ENCODE results near the gene IZUMO1.

The IZUMO1 gene

DNA sequence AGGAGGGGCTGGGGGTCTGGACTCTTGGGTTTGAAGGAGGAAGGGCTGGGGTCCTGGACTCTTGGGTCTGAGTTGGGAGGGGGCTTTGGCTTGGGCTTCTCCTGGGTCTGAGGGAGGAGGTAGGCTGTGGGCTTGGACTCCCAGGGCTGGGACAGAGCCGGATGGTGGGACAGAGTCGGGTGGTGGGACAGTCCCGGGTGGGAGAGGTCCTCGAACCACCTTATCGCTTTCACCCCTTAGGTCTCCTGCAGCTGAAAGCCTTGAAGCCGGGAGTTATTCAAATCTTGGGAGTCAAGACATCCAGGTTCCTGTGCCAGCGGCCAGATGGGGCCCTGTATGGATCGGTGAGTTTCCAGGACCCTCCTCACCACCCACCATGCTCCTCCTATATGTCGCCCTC lies 10.0 kb upstream of the IZUMO1 start:
- DNase-seq = no peak

DNA sequence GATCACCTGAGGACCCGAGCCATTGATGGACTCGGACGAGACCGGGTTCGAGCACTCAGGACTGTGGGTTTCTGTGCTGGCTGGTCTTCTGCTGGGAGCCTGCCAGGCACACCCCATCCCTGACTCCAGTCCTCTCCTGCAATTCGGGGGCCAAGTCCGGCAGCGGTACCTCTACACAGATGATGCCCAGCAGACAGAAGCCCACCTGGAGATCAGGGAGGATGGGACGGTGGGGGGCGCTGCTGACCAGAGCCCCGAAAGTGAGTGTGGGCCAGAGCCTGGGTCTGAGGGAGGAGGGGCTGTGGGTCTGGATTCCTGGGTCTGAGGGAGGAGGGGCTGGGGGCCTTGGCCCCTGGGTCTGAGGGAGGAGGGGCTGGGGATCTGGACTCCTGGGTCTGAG lies 9.5 kb upstream of the IZUMO1 start:
- DNase-seq = no peak

DNA sequence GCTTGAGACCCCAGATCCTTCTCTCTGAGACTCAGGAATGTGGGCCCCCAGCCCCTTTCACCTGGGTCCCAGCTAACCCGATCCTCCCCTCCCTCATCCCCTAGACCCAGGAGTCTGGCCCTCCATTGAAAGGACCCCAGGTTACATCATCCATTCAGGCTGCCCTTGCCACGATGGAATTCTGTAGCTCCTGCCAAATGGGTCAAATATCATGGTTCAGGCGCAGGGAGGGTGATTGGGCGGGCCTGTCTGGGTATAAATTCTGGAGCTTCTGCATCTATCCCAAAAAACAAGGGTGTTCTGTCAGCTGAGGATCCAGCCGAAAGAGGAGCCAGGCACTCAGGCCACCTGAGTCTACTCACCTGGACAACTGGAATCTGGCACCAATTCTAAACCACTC lies 9.1 kb upstream of the IZUMO1 start:
- DNase-seq = no peak

DNA sequence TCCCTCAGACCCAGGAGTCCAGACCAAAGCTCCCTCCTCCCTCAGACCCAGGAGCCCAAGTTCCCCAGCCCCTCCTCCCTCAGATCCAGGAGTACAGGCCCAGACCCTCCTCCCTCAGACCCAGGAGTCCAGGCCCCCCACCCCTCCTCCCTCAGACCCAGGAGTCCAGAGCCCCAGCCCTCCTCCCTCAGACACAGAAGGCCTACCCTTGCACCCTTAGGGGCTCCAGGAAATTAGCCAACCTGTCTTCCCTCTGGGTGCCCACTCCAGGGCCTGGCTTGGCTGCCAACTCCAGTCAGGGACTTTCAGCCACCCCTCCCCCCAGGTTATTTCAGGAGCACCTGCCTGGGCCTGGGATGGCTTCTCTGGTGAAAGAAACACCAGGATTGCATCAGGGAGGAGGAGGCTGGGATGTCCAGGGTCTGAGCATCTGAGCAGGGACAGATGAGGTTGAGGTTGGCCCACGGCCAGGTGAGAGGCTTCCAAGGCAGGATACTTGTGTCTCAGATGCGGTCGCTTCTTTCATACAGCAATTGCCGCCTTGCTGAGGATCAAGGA lies 8.5 kb upstream of the IZUMO1 start, which contains the start of gene FGF21:
FGF21 (plus strand) TSS at position 441 of the 558 bp plus-strand sequence. CDS start 713 bp downstream, outside the sequence.
- no peak for DNase-seq

DNA sequence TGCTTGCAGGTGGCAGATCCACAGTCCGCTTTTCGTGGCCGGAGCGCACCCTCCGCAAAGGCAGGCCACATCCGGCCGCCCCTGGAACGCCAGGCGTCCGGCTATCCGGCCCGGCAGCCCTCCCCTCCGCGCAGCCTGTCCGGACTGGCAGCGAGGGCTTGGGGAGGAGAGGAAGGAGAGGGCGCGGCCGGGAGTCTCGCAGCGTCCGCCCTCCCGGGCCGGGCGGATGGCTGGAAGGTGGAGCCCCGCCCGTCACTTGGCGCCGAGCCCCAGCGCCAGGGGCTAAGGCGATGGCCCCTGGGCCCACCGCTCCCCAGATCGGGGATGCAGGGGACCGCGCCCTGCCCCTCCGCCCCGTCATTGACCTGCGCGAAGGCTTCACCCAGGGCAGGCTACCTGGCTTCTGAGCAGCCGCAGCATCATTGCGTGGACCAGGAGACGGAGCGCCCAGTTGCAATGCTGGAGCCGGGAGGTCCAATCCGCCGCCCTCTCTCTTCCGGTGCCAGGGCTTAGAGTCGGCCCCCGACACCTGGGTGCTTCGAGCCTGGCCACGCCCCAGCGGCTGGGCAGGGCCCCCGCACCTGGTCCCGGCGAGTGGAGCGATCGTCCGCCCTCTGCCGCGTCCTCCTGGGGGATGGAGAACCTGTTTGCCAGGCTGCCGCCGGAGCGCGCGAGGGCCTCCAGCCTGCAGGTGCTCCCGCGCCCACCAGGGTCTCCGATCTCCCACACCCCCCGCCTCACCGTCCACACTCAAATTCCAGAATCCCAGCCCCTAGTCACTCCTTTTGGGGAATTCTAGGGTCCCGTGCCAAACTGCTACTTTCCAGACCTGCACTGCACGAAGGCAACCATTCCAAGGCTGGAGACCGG lies 6.0 kb upstream of the IZUMO1 start, which contains the start of gene FUT1:
FUT1 (minus strand) TSS at position 146 of the 870 bp plus-strand sequence. CDS start 1,360 bp downstream, outside the sequence.
- peak; percentile 70 for DNase-seq

DNA sequence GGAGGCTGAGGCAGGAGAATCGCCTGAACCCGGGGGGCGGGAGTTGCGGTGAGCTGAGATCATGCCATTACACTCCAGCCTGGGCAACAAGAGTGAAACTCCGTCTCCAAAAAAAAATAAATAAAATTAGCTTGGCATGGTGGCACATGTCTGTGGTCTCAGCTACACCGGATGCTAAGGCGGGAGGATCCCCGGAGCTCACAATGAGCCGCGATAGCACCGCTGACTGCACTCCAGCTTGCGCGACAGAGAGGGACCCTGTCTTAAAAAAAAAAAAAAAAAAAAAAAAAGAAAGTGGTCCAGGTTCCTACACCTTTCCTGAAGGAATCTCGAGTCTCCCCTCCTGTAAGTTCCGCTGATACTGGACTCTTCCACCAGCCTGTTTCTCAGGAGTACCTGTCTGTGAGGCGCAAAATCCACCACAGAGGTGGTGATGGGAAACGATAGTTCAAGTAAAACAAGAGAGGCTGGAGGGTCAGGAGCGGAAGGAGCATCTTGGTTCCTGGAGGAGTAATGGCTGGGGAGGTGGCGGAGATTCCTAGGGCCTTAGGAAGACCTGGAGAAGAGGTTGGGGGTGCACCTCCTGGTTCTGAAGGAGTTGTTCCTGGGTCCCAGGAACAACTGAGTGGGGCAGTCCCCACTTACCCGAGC lies 5.3 kb upstream of the IZUMO1 start:
- no peak for DNase-seq

DNA sequence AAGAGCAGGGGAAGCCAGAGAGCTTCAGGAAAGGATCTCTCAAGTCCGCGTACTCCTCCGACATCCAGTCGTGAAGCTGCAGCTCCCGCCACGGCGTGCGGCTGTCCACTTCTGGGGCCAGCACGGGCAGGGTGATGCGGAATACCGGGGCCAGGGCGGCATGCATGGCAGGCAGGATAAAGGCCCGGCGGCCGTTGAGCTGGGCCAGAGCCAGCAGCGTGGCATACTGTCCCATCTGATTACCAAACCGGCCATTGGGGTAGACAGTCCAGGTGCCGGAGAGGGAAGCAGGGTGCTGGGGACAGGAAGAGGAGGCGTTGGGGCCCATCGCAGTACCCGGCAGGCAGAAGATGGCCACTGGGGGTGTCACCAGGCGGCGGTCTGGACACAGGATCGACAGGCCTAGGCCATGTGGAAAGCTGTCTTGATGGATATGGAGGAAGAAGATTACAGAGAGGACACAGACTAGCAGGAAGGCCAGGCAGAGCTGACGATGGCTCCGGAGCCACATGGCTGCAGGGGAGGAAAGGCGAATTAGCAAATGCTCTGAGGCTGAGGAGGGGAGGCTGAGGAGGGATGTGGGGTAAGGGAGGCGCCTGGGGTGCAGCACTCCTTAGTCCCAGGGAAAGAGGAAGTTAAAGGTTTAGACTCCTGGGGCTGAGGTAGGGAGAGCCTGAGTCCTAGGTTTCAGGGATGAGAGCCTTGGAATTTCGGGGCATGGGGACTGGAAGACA lies 4.2 kb upstream of the IZUMO1 start:
- no peak for DNase-seq

DNA sequence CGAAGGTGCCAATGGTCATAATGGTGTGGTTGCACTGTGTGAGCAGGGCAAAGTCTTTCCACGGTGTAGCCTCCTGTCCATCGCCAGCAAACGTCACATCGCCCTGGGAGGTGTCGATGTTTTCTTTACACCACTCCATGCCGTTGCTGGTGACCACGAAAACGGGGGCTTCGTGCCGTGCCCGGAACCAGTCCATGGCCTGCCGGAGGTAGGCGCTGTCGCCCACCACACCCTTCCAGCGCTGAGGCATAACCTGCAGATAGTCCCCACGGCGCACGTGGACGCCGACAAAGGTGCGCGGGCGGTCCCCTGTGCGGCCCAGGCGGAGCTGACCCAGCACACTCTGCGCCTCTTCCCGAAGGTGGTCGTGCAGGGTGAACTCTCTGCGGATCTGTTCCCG lies 3.6 kb upstream of the IZUMO1 start:
- DNase-seq = no peak

DNA sequence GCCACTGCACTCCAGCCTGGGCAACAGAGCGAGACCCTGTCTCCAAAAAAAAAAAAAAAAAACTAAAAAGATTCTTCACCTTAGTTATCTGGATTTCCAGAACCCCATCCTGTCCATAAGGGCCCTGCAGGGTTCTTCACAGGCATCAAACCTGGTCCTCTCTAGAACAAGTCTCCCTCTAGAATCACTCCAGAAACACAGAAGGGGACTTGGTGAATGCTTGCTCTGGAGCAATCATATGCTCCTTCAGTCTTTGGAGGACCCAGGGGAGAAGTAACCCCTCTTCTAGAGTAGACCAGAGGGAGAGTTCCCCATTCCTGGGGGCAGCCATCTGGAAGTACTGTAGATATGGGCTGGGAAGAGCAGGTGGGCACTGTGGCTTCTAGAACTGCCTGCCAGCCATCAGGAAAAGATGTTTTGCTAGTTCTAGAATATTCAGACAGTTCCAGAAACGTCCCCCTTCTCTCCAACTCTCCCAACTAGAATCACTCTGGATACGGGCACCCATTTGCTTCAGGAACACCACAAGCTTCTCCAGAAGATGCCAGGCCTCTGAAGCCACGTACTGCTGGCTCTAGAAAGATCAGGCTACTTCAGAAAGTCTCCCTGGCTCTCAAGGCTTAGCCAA lies 3.0 kb upstream of the IZUMO1 start:
- no peak for DNase-seq

DNA sequence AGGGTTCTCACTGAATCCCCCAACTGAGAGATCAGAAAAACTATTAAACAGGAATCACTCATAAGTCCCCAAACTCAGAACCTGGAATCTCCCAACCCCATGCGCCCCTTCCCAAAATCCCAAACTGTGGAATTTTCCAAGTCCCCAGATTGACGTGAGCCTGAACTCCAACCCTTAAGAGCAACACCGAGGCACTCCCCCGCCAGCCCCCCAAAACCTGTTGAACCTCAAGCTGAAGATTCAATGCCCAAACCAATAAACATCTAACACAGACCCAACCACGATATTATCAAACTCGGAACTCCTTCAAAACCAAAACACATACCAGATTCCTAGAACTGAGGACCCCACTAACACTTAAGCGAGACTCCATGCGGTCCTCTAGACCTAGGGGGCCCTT lies 599 bp downstream of the IZUMO1 start:
- no peak for DNase-seq

DNA sequence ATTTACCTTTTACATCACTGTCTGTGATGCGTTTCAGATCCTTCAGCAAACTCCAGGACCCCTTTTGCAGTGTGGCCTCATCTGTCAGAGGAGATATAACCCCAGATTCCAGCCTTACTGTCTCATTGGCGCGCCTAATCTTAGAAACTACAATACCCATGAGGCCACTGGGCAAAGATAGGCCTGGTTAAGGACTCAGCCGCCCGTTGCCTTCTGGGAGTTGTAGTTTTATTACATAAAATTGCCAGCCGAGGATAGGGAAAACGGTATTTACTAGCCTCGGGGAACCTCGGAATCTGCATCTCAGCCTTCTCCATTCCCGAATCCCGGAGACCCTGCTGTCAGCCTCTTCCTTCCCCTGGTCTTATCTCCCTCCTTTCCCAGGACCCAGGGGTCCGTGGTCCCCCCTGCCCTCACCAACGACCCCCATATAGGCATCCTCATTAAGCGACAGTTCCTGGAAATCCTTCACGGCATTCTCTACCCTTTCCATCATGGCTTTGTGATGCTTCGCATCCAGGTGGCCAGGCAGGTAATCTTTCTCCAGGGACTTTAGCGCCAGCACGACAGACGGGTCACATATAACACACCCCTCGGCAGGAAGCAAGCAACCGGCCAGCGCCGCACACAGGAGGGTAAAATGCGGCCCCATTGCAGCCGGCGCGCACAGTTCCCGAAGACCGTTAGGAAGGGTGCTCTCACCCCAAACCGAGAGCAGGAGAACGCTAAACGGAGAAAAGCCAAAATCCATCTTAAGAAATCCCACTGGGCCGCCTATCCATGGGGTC lies 1.3 kb downstream of the IZUMO1 start:
- peak; percentile 90 for DNase-seq

DNA sequence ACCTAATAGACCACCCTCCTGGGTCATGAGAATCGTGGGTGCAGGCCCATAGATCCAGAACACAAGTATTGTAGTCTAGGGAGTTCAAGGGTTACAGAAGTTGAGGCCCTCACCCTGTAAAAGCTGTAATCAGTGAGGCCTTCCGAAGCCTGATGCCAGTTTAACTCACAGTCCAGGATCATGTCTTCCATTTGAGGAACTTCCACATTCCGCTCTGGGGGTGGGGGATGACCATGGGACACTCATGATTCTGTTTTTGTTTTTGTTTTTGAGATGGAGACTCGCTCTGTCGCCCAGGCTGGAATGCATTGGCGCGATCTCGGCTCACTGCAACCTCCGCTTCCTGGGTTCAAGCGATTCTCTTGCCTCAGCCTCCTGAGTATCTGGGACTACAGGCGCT lies 4.6 kb downstream of the IZUMO1 start:
- DNase-seq = no peak

DNA sequence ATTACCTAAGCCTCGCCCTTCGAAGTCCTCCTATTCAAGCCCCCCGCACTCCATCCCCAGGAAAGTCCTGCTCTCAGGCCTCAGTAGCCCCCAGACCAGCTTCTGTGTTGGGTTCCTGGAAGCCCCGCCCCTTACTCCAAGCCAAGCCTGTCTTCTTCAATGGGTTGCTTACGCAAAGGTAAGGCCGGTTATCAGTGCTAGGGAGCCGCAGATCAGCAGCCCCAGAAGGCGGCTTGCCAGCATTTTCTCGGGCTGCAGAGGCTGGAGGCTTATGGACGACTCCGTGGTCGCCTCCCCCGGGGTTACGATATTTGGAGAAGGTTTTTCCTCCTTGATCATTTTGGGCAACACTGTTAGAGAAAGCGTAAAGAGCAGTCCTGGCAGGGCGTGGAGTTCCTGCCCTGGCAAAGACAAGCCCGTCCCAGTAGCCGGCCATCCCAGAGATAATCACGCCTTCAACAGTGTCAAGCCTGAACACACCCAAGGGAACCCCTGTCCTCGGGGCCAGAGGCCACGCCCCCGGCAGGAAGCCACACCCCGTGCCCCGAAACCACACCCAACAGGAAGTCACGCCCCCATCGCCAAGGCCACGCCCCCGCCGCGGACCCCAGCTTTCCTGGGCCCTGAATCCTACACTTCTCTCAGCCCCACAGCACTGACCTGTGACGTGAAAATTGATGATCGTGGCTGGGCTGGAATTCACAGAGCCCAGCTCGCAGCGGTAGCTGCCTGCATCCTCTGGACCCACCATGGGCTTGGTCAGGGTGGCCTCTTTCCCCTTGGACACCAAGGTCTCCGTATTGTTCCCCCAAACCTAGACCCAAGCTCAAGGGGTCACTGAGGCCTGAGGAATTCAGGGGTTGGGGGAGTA lies 5.3 kb downstream of the IZUMO1 start:
- DNase-seq = peak; percentile 51

DNA sequence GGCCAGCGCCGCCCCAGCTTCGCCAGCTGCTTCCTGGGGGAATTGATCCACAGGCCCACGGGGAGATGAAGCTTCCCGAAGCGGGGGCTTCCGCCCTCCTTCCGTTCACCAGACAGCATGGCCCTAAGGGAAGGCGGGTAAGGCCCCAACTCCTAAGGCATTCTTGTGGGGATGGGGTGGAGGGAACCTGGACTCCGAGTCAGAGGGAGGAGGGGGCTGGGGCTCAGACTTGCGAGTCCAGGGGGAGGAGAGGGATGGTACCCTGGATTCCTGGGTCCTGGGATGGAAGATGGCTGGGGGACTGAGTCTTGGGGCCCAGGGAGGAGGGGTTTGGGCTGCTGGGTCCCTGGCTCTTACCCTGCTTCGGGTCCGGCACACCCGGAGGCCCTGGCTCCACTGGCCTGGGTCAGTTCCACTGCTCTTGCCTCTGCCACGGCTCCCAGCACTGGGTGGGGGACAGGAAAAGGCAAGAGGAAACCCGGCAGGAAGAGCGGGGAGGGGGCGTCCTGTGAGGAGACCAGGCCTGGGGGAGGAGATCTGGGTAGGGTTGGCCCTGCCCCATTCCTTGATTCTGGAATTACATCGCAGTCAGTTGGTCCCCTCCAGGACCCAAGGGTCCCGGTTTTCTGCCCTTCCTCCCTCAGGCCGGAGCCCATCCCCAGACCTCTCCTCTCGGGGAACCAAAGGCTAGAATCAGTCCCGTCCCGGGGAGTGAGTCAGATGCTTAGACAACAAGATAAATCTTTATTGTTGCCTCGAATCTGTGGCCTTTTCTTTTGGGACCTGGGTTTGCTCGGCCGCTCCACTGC lies 6.3 kb downstream of the IZUMO1 start, which contains the start of gene RASIP1:
RASIP1 (minus strand) TSS at position 447 of the 809 bp plus-strand sequence; CDS start at position 119, 328 bp downstream.
- DNase-seq = no peak

DNA sequence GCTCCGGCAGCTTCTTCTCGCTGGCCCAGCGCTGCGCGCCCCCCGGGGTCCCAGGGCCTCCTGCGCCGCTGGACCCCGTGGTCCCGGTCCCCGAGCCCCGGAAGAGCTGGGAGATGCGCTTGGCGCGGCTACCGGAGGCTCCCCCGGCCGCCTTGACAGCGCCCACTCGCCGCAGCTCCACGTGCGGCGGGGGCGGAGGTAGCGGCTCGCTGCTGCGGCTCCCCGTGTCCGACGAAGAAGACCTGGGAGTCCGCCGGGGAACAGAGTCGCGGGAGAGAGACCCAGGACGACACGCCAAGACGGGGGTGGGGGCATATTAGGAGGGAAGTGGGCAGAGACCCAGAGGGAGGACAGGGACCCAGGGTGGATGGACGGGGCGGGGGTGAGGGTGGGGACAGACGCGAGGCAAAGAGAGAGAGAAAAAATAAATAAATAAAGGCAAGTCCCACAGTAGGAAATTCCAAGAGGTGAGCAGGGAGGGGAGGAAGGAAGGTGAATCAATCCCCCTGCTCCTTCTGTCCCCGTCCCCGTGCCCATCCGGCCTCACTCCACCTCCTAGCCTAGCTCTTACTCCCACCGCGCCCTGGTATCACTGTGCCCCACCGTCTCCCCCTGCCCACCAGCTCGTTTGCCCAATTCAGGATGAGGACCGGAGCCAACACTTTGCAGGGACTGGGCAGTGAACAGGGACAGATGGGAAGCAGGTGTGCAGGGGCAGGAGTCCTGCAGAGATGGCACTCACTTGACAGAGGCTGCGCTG lies 7.1 kb downstream of the IZUMO1 start:
- peak; percentile 49 for DNase-seq

DNA sequence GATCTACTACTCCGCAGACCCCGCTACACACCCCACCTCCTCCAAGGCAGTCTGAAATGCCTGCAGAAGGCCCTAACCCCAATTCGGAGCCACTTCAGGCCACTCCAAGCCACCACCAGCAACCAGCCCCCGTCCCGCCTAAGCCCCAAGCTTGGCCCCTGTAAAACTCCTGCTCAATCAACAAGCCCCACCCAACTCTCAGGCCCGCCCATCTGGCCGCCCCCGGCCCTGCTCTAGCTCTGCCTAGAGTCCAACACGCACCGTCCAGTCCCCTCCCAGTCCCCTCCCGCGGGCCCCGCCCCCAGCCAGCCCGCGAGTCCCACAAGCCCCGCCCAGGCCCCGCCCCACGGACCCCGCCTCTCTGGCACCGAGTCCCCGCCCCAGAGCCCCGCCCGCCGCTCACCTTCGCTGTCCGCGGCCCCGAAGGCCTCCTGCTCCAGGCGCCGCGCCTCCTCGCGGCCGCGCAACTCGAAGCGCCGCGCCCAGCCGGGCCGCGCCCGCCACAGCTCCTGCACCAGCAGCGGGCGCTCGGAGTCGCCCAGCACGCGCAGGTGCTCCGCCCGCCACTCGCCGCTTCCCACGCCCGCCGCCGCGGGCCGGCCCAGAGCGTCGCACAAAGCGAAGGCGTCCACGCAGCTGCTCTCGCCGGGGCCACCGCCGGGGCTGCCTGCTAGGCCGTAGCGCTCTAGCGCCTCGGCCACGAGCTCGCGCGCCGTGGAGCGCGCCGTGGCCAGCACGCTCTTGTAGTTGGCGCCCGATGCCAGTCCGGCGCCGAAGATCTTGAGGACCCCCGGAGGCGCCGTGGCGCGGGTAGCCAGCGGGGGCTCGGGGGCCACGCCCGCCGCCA lies 7.9 kb downstream of the IZUMO1 start:
- peak; percentile 98 for DNase-seq

DNA sequence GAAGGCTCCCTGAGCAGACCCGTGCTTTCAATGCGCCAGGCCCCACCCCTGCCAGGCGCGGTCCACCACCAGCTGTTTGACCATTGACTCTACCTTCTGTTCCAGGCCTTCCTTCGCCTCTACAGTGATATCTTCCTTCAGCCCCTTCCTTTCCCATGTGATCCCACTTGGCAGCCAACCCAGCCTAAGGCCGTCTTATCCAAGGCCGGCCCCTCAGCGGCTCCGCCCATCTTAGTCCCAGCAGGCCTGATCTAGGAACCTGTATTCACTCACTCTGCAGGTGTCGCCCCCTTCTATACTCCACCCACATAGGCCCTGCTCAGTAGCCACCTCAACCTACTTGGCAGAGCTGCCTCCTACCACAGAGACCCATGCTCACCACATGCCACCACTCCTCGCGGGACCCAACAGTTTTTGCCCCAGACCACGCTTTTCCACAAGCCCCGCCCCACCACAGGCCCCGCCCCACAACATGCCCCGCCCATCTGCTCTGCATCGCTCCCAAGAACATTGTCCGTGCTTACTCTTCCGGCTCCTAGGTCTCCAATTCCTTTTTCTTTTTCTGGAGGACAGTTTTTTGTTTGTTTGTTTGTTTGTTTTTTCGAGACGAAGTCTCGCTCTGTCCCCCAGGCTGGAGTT lies 9.2 kb downstream of the IZUMO1 start:
- DNase-seq = peak; percentile 69

Measured in NCI-H82 (cell line).